PC-3 (cell line): ENCODE data around the gene BCORL1. TPM values are rescaled to one million over a fixed set of nuclear protein-coding genes. Genes with fewer than 3 reads are reported as not detected.

ENCODE experiments used
- ATAC-seq: fragments of 200-7000 bp; cut with Tn5 transposase; 2 replicates; pipeline ENCODE4 v1.9.1; 2020; ENCODE audit warnings: mild to moderate bottlenecking, moderate library complexity
- BruUV-seq: library from RNA; stranded (reverse); fragments of 400-500 nt; replicated peaks from 2 replicates; lab custom pipeline; 2021; lab: Mats Ljungman, UMichigan
- CTCF ChIA-PET: fragments of 300-600 bp; sonication (Branson Sonifier 250); formaldehyde crosslinking; loops from one replicate; lab custom pipeline; 2022; ENCODE audit warnings: antibody characterized with exemption; lab: Charles Lee
- POLR2A ChIA-PET: fragments of 300-600 bp; sonication (Branson Sonifier 250); formaldehyde crosslinking; loops from one replicate; lab custom pipeline; 2022; ENCODE audit warnings: antibody characterized with exemption; ENCODE audit not compliant: unreplicated experiment; lab: Charles Lee
- DNase-seq: peaks from one replicate; pipeline ENCODE4 v3.0.0-alpha.2; 2015
- H2AFZ ChIP-seq: fragments of 300-600 bp; sonication (generic); 2 replicates; pipeline ENCODE4 v1.6.0; 2016; ENCODE audit warnings: antibody characterized with exemption, low read length
- H3F3A ChIP-seq: fragments of 300-600 bp; sonication (generic); one replicate; pipeline ENCODE4 v1.6.0; 2017; ENCODE audit warnings: antibody characterized with exemption, low read length, control low read depth, mild to moderate bottlenecking; ENCODE audit not compliant: unreplicated experiment
- H3K27ac ChIP-seq: fragments of 300-600 bp; sonication (generic); 2 replicates; pipeline ENCODE4 v1.5.1; 2016; ENCODE audit warnings: mild to moderate bottlenecking, low read length
- H3K27me3 ChIP-seq: fragments of 300-600 bp; sonication (generic); 2 replicates; pipeline ENCODE4 v1.6.1; 2016; ENCODE audit warnings: low read length, mixed read lengths
- H3K36me3 ChIP-seq: fragments of 300-600 bp; sonication (generic); 2 replicates; pipeline ENCODE4 v1.6.1; 2016; ENCODE audit warnings: low read depth, mixed run types, low read length, mixed read lengths
- H3K4me1 ChIP-seq: fragments of 300-600 bp; sonication (generic); 2 replicates; pipeline ENCODE4 v1.5.1; 2016; ENCODE audit warnings: low read length; ENCODE audit not compliant: insufficient read depth
- H3K4me2 ChIP-seq: fragments of 300-600 bp; sonication (generic); 2 replicates; pipeline ENCODE4 v1.6.0; 2016; ENCODE audit warnings: low read length
- H3K4me3 ChIP-seq: fragments of 300-600 bp; sonication (generic); 2 replicates; pipeline ENCODE4 v1.5.1; 2016; ENCODE audit warnings: mild to moderate bottlenecking, low read length, mixed read lengths
- H3K79me2 ChIP-seq: fragments of 300-600 bp; sonication (generic); 2 replicates; pipeline ENCODE4 v1.6.1; 2017; ENCODE audit warnings: low read length, mixed read lengths
- H3K9ac ChIP-seq: fragments of 300-600 bp; sonication (generic); 2 replicates; pipeline ENCODE4 v1.6.0; 2016; ENCODE audit warnings: mild to moderate bottlenecking, low read length
- H3K9me2 ChIP-seq: fragments of 300-600 bp; sonication (generic); replicated peaks from 2 replicates; pipeline ENCODE4 v1.6.1; 2016; ENCODE audit warnings: mixed run types, low read length, mixed read lengths
- H3K9me3 ChIP-seq: fragments of 300-600 bp; sonication (generic); 2 replicates; pipeline ENCODE4 v1.6.1; 2016; ENCODE audit warnings: low read length, mixed read lengths
- H4K20me1 ChIP-seq: fragments of 300-600 bp; sonication (generic); 2 replicates; pipeline ENCODE4 v1.6.1; 2016; ENCODE audit warnings: low read length, mixed read lengths
- CTCF ChIP-seq: fragments of 300-600 bp; sonication (generic); conservative IDR thresholded peaks from 2 replicates; pipeline ENCODE4 v1.5.1; 2017; ENCODE audit warnings: antibody characterized with exemption, low read depth, mild to moderate bottlenecking, low read length
- EZH2 ChIP-seq: fragments of 300-600 bp; sonication (generic); IDR thresholded peaks from one replicate; pipeline ENCODE4 v1.6.1; 2017; ENCODE audit warnings: antibody characterized with exemption, mild to moderate bottlenecking, low read length; ENCODE audit not compliant: unreplicated experiment
- EZH2phosphoT487 ChIP-seq: fragments of 300-600 bp; sonication (generic); IDR thresholded peaks from 2 replicates; pipeline ENCODE4 v1.6.1; 2018; ENCODE audit warnings: mild to moderate bottlenecking, antibody characterized with exemption, low read length, borderline replicate concordance
- intact Hi-C: fragments of 100-400 bp; cut with micrococcal nuclease; formaldehyde crosslinking; loops from 2 replicates; pipeline ENCODE4 v1.9.0; 2023
- total RNA-seq: library from RNA; depleted of rRNA; stranded (reverse); fragments of >200 nt; gene quantifications from 2 replicates; pipeline ENCODE4 v1.2.3, GENCODE V29; 2014

Gene BCORL1
- total RNA-seq, 1 experiment from 2014 or later = 3.1 TPM

DNA sequence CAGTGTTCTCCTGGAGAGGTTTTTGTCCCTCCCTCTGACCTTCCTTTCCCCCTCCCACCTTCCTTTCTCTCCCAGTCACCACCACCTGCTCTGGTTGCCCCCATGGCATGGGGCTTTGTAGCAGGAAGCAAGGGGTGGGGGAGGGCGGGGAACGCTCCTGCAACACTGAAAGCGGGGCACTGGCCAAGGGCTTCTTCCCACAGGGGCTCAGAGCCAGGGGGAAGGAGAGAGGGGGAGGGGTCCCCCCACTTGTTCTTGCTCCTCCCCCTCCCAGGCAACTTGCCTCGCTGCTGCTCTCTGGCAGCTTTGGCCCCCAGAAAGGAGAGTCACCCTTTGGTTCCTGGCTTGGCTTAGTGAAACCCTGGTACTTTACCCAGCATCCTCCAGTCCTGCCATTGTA is 48.4 kb downstream of the BCORL1 start:
- Histone ChIP-seq H3K4me3 (no peak overlapping the region), H3K27ac (no peak overlapping the region), H3F3A (no peaks in the 10 kb centered on the region), H3K9me2 (no peaks in the 10 kb centered on the region), H4K20me1 (no peaks in the 10 kb centered on the region), H3K79me2 (no peaks in the 10 kb centered on the region), H3K9ac (no peak overlapping the region), H3K4me2 (no peak overlapping the region), H3K9me3 (no peaks in the 10 kb centered on the region), H2AFZ (no peak overlapping the region), H3K27me3 (no peaks in the 10 kb centered on the region), H3K4me1 (no peaks in the 10 kb centered on the region), H3K36me3 (no peaks in the 10 kb centered on the region)
- no TSS peak for BruUV-seq
- TF ChIP-seq EZH2phosphoT487 = no peak
- no peak for TF ChIP-seq CTCF
- TF ChIP-seq EZH2 = no peak
- DNase-seq = no peak
- POLR2A ChIA-PET = no interaction called here
- CTCF ChIA-PET = no interaction called here
- intact Hi-C loops = no loop called here
- no peak for ATAC-seq

DNA sequence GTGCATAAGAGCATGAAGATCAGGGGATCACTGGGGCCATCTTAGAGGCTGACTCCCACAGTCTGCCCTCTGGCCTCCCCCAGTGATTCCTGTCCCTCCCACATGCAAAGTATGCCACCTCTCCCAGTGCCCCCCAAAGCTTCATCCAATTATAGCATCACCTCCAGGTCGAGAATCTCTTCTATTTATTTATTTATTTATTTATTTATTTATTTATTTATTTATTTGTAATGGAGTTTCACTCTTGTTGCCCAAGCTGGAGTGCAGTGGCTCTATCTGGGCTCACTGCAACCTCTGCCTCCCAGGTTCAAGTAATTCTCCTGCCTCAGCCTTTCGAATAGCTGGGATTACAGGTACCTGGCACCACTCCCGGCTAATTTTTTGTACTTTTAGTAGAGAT is 50.1 kb downstream of the BCORL1 start:
- TF ChIP-seq EZH2phosphoT487 = no peak
- TF ChIP-seq CTCF = no peak
- TF ChIP-seq EZH2 = no peak
- no TSS peak for BruUV-seq

GRCh38 chrX:130034178-130034577 is 51.7 kb downstream of the BCORL1 start:
- no peak overlapping the region for H3K27ac ChIP-seq
- no peaks in the 10 kb centered on the region for H3K36me3 ChIP-seq
- H3F3A ChIP-seq = no peaks in the 10 kb centered on the region
- no peaks in the 10 kb centered on the region for H3K9me3 ChIP-seq
- POLR2A ChIA-PET = no interaction called here
- H3K4me3 ChIP-seq = no peak overlapping the region
- H3K9me2 ChIP-seq = no peaks in the 10 kb centered on the region
- no peak overlapping the region for H3K9ac ChIP-seq
- CTCF ChIA-PET = no interaction called here
- TF ChIP-seq EZH2phosphoT487 (no peak), EZH2 (no peak), CTCF (no peak)
- BruUV-seq = no TSS peak
- DNase-seq (no peak), ATAC-seq (no peak)
- H4K20me1 ChIP-seq = no peaks in the 10 kb centered on the region
- intact Hi-C loops = no loop called here
- H3K27me3 ChIP-seq = no peaks in the 10 kb centered on the region
- no peaks in the 10 kb centered on the region for H3K4me1 ChIP-seq
- H2AFZ ChIP-seq = no peak overlapping the region
- H3K79me2 ChIP-seq = no peaks in the 10 kb centered on the region
- H3K4me2 ChIP-seq = no peak overlapping the region

More for the DNA sequence above, 50.1 kb downstream of the BCORL1 start:
- no peak overlapping the region for H3K27ac ChIP-seq
- ChIA-PET CTCF (no interaction called here), POLR2A (no interaction called here)
- no peaks in the 10 kb centered on the region for H3K27me3 ChIP-seq
- H3F3A ChIP-seq = no peaks in the 10 kb centered on the region
- H3K9me3 ChIP-seq = no peaks in the 10 kb centered on the region
- no peaks in the 10 kb centered on the region for H3K36me3 ChIP-seq
- H3K4me1 ChIP-seq = no peaks in the 10 kb centered on the region
- intact Hi-C loops = no loop called here
- H3K9ac ChIP-seq = no peak overlapping the region
- no peak overlapping the region for H3K4me3 ChIP-seq
- H3K4me2 ChIP-seq = no peak overlapping the region
- H4K20me1 ChIP-seq = no peaks in the 10 kb centered on the region
- H3K9me2 ChIP-seq = no peaks in the 10 kb centered on the region
- no peak for ATAC-seq
- no peaks in the 10 kb centered on the region for H3K79me2 ChIP-seq
- no peak for DNase-seq
- no peak overlapping the region for H2AFZ ChIP-seq
